Heart left ventricle (tissue), 13 donors: ENCODE measurements around the gene B4GALT1.

ENCODE experiments used
- CTCF ChIP-seq, 12 donors: fragments of 200-600 bp; sonication (generic) in 4 of 12; IDR thresholded peaks; one replicate each; pipeline versions ENCODE4 v1.5.0 to v1.8.0; 2018 to 2022; ENCODE audit warnings: antibody characterized with exemption in 12 of 12, mild to moderate bottlenecking in 5 of 12
- POLR2A ChIP-seq, 2 donors: fragments of 450-650 bp; IDR thresholded peaks; one replicate each; pipeline ENCODE4 v1.6.1; 2017; ENCODE audit warnings: antibody characterized with exemption in 2 of 2, mild to moderate bottlenecking in 2 of 2, moderate library complexity in 2 of 2
- donor health status: ischemic (EF 13 %, LVEDD 7.1; RV severe dilation, severe dysfunction).
- donor health status: DM: no; HTN: yes; CAD: no.
- donor health status: DM: no; HTN: no; CAD: no.
- donor health status: ischemic (EF 25% LVEDD 6.9; RV normal size, moderate dysfunction).
- donor health status: ischemic (EF 25% LVEDD 5.7; RV mildly dilated, moderate dysfunction).
- donor health status: ischemic (EF 35%, LVEDD 5.7; RV mildly dilated, moderate dysfunction).
- donor health status: nonischemic (EF 11% LVEDD 7.7; RV severe dilation, severe dysfunction).
- donor health status: DM: yes; HTN: yes; CAD: no.
- donor health status: PGD.
- donor health status: ischemic (EF 29% LVEDD 5.4; RV normal size, mild dysfunction).
- donor health status: nonischemic (EF 23%, LVEDD 6.1; RV moderate dilation, normal function).

- TF ChIP-seq CTCF (IDR thresholded peaks at IDR 0.05) (no peak), POLR2A (IDR thresholded peaks at IDR 0.05) (no peak)
These were observed 74.5 kb downstream of the B4GALT1 start for GRCh38 chr9:33092634-33093033.
